ENCODE measurements around the gene LDHA. TPM values are rescaled to one million over a fixed set of nuclear protein-coding genes. Genes with fewer than 3 reads are reported as not detected.

LDHA gene
- total RNA-seq, 1 experiment from 2014 or later, result 739 TPM

- H3K9me3 Mint-ChIP-seq (ENCODE audit: unreplicated experiment), result no peaks in the 10 kb centered on the region
- H3K4me3 Mint-ChIP-seq (ENCODE audit: unreplicated experiment), result no peak overlapping the region
- no peaks in the 10 kb centered on the region for H3K27me3 Mint-ChIP-seq (ENCODE audit: insufficient read depth, unreplicated experiment)
- no TSS peak for BruUV-seq (replicated peaks)
- ChIA-PET POLR2A (no interaction called here), CTCF (no interaction called here)
- intact Hi-C loops (cut with micrococcal nuclease), result no loop called here
- DNase-seq (ENCODE audit: unreplicated experiment), result peak; percentile 27
- H3K27ac Mint-ChIP-seq (ENCODE audit: low read depth, unreplicated experiment), result no peak overlapping the region
- no peak for TF ChIP-seq CTCF (IDR thresholded peaks at IDR 0.05; ENCODE audit: unreplicated experiment)
- H3K4me1 Mint-ChIP-seq (ENCODE audit: insufficient read depth, unreplicated experiment), result no peaks in the 10 kb centered on the region
- H3K36me3 Mint-ChIP-seq (ENCODE audit: insufficient read depth, unreplicated experiment), result no peaks in the 10 kb centered on the region
These were observed 58.6 kb downstream of the LDHA start for GRCh38 chr11:18452927-18453326.

GRCh38 chr11:18455686-18456372, 61.5 kb downstream of the LDHA start, which contains the start of gene LDHAL6A:
Gene LDHAL6A, plus strand, starts transcription at chr11:18455856. Its CDS starts 825 bp downstream, at chr11:18456681.
- no peak for DNase-seq (ENCODE audit: unreplicated experiment)
- no peaks in the 10 kb centered on the region for H3K36me3 Mint-ChIP-seq (ENCODE audit: insufficient read depth, unreplicated experiment)
- POLR2A ChIA-PET, result no interaction called here
- H3K4me3 Mint-ChIP-seq (ENCODE audit: unreplicated experiment), result no peak within 1 kb of the TSS
- no TSS peak for BruUV-seq (replicated peaks)
- H3K27ac Mint-ChIP-seq (ENCODE audit: low read depth, unreplicated experiment), result no peak within 1 kb of the TSS
- H3K9me3 Mint-ChIP-seq (ENCODE audit: unreplicated experiment), result no peaks in the 10 kb centered on the region
- CTCF ChIA-PET, result interaction anchor here (0.9 kb wide), 1 partner anchor 11 kb away, joined by 3 read pairs; no protein-coding TSS in a partner anchor
- TF ChIP-seq CTCF (IDR thresholded peaks at IDR 0.05; ENCODE audit: unreplicated experiment), result no peak
- no peaks in the 10 kb centered on the region for H3K4me1 Mint-ChIP-seq (ENCODE audit: insufficient read depth, unreplicated experiment)
- no peaks in the 10 kb centered on the region for H3K27me3 Mint-ChIP-seq (ENCODE audit: insufficient read depth, unreplicated experiment)
- intact Hi-C loops (cut with micrococcal nuclease), result no loop called here

GRCh38 chr11:18457450-18457849, 63.1 kb downstream of the LDHA start:
- Mint-ChIP-seq H3K27ac (ENCODE audit: low read depth, unreplicated experiment) (no peak overlapping the region), H3K36me3 (ENCODE audit: insufficient read depth, unreplicated experiment) (no peaks in the 10 kb centered on the region), H3K4me3 (ENCODE audit: unreplicated experiment) (no peak overlapping the region), H3K27me3 (ENCODE audit: insufficient read depth, unreplicated experiment) (no peaks in the 10 kb centered on the region), H3K4me1 (ENCODE audit: insufficient read depth, unreplicated experiment) (no peaks in the 10 kb centered on the region), H3K9me3 (ENCODE audit: unreplicated experiment) (no peaks in the 10 kb centered on the region)
- intact Hi-C loops (cut with micrococcal nuclease), result no loop called here
- DNase-seq (ENCODE audit: unreplicated experiment), result peak; percentile 6
- ChIA-PET POLR2A (no interaction called here), CTCF (no interaction called here)
- BruUV-seq (replicated peaks), result no TSS peak
- no peak for TF ChIP-seq CTCF (IDR thresholded peaks at IDR 0.05; ENCODE audit: unreplicated experiment)

Small RNA genes lying within 50 kb of the gene (microRNA-seq; reads per million reads assigned to microRNA genes)
- gene MIR3159, result not detected

Other genes with a start within 250 kb of the LDHA start
- not detected in 2 replicates for gene MRGPRX4, start 221.7 kb upstream of the LDHA start, total RNA-seq (2022)
- gene SAA4, start 157.8 kb upstream of the LDHA start, total RNA-seq (2022), result not detected in 2 replicates
- gene SAA2, start 145.9 kb upstream of the LDHA start, total RNA-seq (2022), result 12.2 and 12.7 TPM in 2 replicates
- 45.5 and 55.7 TPM in 2 replicates for gene SAA1, start 128.3 kb upstream of the LDHA start, total RNA-seq (2022)
- 23.6 and 31.8 TPM in 2 replicates for gene HPS5, start 72.4 kb upstream of the LDHA start, total RNA-seq (2022)
- 60.9 and 83.4 TPM in 2 replicates for gene GTF2H1, start 72.0 kb upstream of the LDHA start, total RNA-seq (2022)
- not detected in 2 replicates for gene LDHC, start 17.8 kb downstream of the LDHA start, total RNA-seq (2022)
- gene LDHAL6A, start 61.3 kb downstream of the LDHA start, total RNA-seq (2022), result not detected in 2 replicates
- 70.8 and 78.4 TPM in 2 replicates for gene TSG101, start 132.4 kb downstream of the LDHA start, total RNA-seq (2022)
- gene UEVLD, start 194.2 kb downstream of the LDHA start, total RNA-seq (2022), result 22.8 and 24.8 TPM in 2 replicates
- gene MISFA, start 205.2 kb downstream of the LDHA start, total RNA-seq (2022), result 2.4 and 4.0 TPM in 2 replicates
- 26.8 and 30.2 TPM in 2 replicates for gene SPTY2D1, start 239.8 kb downstream of the LDHA start, total RNA-seq (2022)